ENCODE data around the gene TAS2R1.

Gene TAS2R1
- long read RNA-seq, donor 1, result 0 reads
- long read RNA-seq, donor 2, result 0 reads
- long read RNA-seq, donor 3, result 0 reads
- long read RNA-seq, donor 4, result 0 reads
- long read RNA-seq, donor 5, result 0 reads
- long read RNA-seq, donor 6, result 0 reads
- long read RNA-seq, donor 7, result 0 reads
- long read RNA-seq, donor 8, result 0 reads

DNA sequence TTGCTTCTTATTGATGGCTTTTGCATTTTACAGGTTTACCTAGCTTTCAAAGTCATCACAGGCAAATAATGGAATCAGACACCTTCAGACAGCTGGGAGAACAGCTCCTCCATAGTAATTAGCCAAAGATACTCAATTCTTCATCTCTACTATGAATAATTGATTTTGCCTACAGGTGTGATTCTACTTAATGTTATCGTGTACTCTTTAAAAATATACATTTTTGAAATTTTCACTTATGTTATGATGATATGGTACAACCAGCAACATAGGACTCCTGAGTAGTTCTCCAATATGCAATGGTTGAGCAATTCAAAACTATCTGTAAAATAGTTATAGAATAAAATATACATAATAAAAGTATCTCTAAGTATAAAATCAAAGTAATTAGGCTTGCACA is at the start of gene TAS2R1:
TSS of gene TAS2R1 (minus strand) at position 101 of the 400 bp plus-strand sequence. CDS start 319 bp downstream, outside the sequence.
- no peak for DNase-seq

DNA sequence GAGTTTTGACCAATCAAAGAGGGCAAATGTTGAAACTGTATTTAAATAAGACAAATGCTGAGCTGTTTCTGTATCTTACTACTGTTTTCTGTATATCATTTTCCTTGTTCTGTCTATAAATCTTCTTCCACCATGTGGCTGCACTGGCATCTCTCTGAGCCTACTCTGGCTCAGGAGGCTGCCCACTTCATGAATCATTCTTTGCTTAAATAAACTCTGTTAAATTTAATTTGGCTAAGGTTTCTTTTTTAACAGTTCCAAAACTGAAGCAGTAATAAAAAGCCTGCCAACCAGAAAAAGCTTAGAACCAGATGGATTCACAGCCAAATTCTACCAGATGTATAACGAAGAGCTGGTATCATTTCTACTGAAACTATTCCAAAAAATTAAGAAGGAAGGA is 40.2 kb upstream of the TAS2R1 start:
- no peak for DNase-seq

- DNase-seq, result no peak
Observed at GRCh38 chr5:9667906-9668305, 37.8 kb upstream of the TAS2R1 start.

GRCh38 chr5:9663891-9664290 is 33.7 kb upstream of the TAS2R1 start:
- DNase-seq, result no peak

DNA sequence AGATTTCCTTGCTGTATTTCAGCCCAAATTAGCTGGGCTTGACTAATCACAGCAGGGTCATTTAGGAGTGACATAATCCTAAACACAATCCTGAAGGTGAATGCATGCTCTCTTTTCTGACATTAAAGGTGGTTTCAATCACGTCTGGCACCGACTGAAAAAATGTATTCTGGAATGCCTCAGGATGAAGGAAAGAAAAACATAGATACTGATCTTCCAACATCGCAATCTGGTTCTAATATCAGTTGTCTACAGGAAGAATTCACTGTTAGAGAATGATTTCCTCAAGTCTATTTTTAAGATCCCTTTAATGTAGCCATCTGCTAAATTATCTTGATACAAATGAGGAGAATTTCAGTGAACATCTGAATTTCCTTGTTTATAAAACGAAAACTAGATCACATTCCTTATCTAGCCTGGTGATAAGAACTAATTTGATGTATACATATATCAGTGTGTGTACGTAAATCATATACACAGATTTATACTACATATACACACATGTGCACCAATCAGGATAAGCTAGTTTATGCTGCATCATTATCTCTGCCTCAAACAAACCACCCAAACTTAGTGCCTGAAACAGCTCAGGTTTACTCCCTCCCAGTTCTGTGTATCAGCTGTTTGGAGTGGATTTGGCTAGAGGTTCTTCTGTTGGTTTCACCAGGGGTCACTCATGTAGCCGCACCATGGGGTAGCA is 31.3 kb upstream of the TAS2R1 start:
- DNase-seq, result no peak

DNA sequence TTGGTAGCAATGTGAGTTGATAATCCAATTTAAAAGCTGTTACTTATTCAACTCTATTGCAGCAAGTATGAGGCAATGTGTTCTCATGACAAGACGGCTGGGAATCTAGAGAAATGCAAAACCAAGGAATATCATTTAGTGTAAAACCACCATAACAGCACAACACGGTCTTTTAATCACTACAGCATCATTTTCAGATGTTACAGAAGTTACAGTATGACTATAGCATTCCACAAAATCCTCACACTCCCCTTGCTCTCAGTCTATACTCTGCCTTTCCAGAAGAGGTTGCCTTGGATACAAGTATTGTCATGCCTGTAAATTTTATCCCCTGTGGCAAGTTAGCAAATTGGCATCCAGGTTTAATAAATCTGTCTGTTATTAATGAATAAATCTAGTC is 28.6 kb upstream of the TAS2R1 start:
- DNase-seq, result no peak

GRCh38 chr5:9657819-9658218 is 27.7 kb upstream of the TAS2R1 start:
- DNase-seq, result no peak

- DNase-seq, result no peak
Observed at GRCh38 chr5:9655641-9656040, 25.5 kb upstream of the TAS2R1 start.

DNA sequence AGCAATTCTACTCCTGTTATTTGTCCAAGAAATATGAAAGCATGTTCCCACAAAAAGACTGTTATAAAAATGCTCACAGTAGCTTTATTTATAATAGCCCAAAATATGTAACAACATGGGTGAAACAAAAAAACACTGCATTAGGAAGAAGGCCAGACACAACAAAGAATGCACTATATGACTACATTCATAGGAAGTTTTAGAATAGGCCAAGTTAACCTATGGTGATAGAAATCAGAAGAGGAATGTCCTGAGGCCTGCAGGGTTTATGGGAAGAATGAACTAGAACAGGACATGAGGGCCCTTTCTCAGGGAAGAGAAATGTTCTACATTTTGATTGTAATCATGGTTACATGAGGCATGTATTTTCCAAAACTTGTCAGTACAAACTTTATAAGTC is 24.7 kb upstream of the TAS2R1 start:
- no peak for DNase-seq

DNA sequence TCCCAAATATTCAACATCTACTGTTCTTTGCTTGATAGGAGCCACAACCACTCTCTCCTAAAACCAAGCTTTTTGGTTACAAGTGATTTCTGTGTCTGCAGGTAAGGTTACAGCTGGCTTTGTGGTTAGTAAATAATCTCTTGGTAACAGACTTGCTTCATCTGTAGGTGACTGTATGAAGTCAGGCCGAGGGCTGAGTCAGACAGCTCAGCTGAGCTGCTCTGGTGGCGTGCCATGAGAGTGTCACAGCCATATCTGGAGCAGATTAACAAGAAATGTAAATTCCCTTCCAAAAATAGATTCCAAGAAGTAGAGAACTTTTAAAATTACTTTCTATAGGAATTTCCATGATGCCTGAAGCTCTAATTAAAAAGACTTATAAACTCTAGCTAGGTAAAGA is 23.7 kb upstream of the TAS2R1 start:
- DNase-seq, result no peak

DNA sequence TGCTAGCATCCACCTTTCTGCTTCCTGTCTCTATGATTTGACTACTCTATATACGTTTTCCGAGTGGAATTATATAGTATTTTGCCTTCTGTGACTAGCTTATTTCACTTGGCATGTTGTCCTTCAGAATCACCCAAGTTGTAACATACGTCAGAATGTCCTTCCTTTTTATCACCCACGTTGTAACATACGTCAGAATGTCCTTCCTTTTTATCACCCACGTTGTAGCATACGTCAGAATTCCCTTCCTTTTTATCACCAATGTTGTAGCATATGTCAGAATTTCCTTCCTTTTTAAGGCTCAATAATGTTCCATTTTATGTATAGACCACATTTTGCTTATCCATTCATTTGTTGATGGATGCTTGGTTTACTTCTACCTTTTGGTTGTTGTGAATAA is 22.9 kb upstream of the TAS2R1 start:
- no peak for DNase-seq

DNA sequence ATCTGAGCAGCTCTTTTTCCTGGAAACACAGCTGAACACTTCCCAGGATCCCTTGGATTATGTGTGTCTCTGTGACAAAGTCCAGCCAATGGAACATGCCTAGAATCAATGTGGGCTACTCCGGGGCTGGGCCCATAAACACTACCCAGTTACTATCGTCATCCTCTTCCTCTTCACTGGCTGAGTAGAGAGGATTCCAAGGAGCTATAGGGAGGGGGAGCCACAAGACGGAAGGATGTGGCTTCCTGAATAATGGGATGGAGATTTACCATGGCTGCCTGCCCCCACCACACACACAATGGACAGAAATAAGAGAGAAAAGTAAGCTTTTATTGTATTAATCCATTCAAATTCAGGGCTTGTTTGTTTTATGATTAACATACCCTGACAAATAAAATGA is 22.1 kb upstream of the TAS2R1 start:
- DNase-seq, result no peak

DNA sequence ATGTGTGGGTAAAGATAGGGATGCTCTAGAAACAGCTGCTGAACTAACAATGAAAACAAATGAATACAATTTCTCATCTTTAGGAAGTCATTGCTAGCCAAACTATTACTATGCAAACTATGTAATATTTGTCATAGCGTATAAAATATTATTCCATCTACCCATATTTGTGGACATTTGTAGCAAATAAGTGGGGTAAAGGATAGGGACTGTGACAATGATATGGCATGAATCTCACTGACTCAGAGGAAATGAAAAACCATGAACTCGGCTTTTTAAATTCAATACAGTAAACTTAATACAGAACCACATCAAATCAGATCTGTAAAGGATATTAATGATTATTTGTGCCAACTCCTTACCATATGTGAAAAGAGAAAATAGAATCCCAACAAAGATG is 16.7 kb upstream of the TAS2R1 start:
- no peak for DNase-seq

GRCh38 chr5:9644630-9645029 is 14.5 kb upstream of the TAS2R1 start:
- DNase-seq, result no peak

GRCh38 chr5:9642621-9643020 is 12.5 kb upstream of the TAS2R1 start:
- no peak for DNase-seq

- no peak for DNase-seq
Observed at GRCh38 chr5:9641806-9642355, 11.7 kb upstream of the TAS2R1 start.

GRCh38 chr5:9632495-9632894 is 2.3 kb upstream of the TAS2R1 start:
- DNase-seq, result no peak

DNA sequence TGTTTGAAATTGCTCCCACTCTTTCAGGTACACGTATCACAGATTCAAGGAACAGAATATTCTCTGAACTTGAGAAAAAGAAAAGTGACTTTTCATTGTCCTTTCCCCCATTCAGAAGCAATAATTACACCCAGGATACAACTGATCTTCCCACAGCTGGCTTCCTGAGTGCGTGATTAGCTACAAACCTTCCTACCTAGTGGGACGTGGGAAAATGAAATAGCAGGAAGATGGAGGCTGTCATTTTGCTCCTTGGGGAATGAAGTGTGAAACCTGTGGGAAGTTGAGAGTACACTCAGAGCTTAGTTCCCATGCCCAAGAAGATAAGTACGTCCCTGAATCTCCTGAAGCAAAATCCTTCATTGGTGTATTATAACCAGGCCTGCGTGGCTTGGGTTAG is 2.6 kb downstream of the TAS2R1 start:
- no peak for DNase-seq

DNA sequence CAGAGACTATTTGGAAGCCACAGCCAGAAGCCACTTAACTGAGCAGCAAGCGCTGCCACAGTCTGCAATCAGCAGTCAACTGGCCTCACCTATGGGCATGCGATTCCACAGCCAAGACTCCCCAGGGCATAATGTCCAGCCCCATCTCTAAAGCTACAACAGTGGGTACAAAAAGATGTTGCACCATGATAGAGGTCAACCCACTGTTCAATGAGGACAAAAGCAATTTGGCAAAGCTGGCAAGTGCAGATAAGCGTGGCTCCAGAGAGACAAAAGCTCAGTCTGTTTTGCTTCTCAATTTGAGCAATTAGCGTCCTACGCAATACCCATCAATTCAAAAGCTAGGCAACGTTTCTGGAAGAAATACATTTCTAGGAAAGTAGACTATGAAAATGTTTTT is 3.2 kb downstream of the TAS2R1 start:
- no peak for DNase-seq

DNA sequence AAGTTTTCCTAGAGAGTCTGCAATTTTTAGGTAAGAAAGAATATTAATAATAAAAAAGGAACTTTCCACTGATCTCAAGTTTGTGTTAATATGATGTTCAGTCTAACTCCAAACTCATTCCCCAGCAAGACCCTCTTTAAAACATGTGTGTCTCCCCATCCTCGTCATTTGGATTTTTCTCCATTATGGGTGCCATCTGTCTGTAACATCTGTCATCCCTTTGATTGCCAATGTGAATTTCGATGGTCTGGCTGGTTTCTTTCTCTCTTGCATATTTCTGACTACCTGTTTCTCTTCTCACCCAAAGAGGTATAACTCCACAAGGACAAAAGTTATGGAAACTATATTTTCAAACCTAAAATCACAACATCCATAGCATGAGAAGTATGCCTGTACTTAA is 4.4 kb downstream of the TAS2R1 start:
- DNase-seq, result no peak

- no peak for DNase-seq
Observed at GRCh38 chr5:9625286-9625685, 4.9 kb downstream of the TAS2R1 start.

GRCh38 chr5:9624196-9624947 is 5.8 kb downstream of the TAS2R1 start:
- no peak for DNase-seq

DNA sequence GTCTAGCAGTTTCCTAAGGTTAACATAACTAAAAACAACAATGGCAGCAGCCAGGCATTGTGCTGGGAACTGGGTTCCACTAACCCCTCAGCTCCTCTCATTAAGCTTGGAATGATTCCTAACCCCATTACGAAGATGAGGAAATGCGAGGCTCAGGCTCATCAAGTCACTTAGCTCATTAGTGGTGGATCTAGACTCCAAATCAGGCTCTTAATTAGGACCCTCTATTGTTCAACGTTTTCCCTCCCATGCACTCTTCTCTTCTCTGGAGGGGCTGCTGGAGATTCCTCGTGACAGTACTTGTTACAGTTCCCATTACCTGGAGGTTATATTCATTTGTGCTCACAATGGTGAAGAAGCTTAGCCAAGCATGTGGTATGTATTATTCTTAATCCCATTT is 6.5 kb downstream of the TAS2R1 start:
- DNase-seq, result no peak
